Smooth muscle cell (in vitro differentiated cells): ENCODE measurements around the gene NAV3. TPM values are rescaled to one million over a fixed set of nuclear protein-coding genes. Genes with fewer than 3 reads are reported as not detected.

Source experiments
- DNase-seq: peaks from one replicate; lab custom pipeline; 2025; ENCODE audit not compliant: unreplicated experiment; lab: John Stamatoyannopoulos, UW
- H2AFZ ChIP-seq: fragments of 200-600 bp; sonication (generic); 2 replicates; pipeline ENCODE4 v1.6.0; 2016; ENCODE audit warnings: antibody characterized with exemption, low read depth, mild to moderate bottlenecking
- H3F3A ChIP-seq: fragments of 200-600 bp; sonication (generic); 2 replicates; pipeline ENCODE4 v1.6.0; 2017; ENCODE audit warnings: antibody characterized with exemption, low read depth
- H3K27ac ChIP-seq: fragments of 200-600 bp; sonication (generic); 2 replicates; pipeline ENCODE4 v1.5.1; 2016; ENCODE audit warnings: low read depth, mild to moderate bottlenecking
- H3K27me3 ChIP-seq: fragments of 200-600 bp; sonication (generic); 2 replicates; pipeline ENCODE4 v1.6.1; 2016; ENCODE audit warnings: low read depth, mild to moderate bottlenecking
- H3K36me3 ChIP-seq: fragments of 200-600 bp; sonication (generic); 2 replicates; pipeline ENCODE4 v1.5.1; 2016; ENCODE audit warnings: low read depth
- H3K4me1 ChIP-seq: fragments of 200-600 bp; sonication (generic); 2 replicates; pipeline ENCODE4 v1.5.1; 2016; ENCODE audit warnings: low read depth
- H3K4me2 ChIP-seq: fragments of 200-600 bp; sonication (generic); 2 replicates; pipeline ENCODE4 v1.6.0; 2016; ENCODE audit warnings: mild to moderate bottlenecking
- H3K4me3 ChIP-seq: fragments of 200-600 bp; sonication (generic); 2 replicates; pipeline ENCODE4 v1.5.1; 2016; ENCODE audit warnings: mild to moderate bottlenecking
- H3K79me2 ChIP-seq: fragments of 200-600 bp; sonication (generic); 2 replicates; pipeline ENCODE4 v1.6.0; 2016; ENCODE audit warnings: low read depth, mild to moderate bottlenecking
- H3K9ac ChIP-seq: fragments of 200-600 bp; sonication (generic); 2 replicates; pipeline ENCODE4 v1.6.0; 2016; ENCODE audit warnings: low read depth
- H3K9me3 ChIP-seq: fragments of 200-600 bp; sonication (generic); replicated peaks from 2 replicates; pipeline ENCODE4 v1.5.1; 2016; ENCODE audit warnings: low read depth
- H4K20me1 ChIP-seq: fragments of 200-600 bp; sonication (generic); 2 replicates; pipeline ENCODE4 v1.6.0; 2016; ENCODE audit warnings: low read depth
- CTCF ChIP-seq: fragments of 200-600 bp; sonication (generic); IDR thresholded peaks from 2 replicates; pipeline ENCODE4 v1.5.1; 2017; ENCODE audit warnings: borderline replicate concordance, mild to moderate bottlenecking, antibody characterized with exemption; ENCODE audit not compliant: insufficient read depth, poor library complexity, severe bottlenecking
- WGBS: methylation state at CpG from one replicate; pipeline ENCODE4 v1.1.7; 2016; ENCODE audit warnings: low lambda C conversion rate; 5-methylcytosine and 5-hydroxymethylcytosine counted together
- polyA plus RNA-seq: library from polyadenylated mRNA; unstranded; fragments of >200 nt; fragmentation: Nextera tagmentation; extraction: Ambion mirVana; gene quantifications from 2 replicates; pipeline ENCODE4 v1.2.1, GENCODE V29; 2016
- total RNA-seq: library from RNA; depleted of rRNA; stranded (reverse); fragments of >200 nt; gene quantifications from 2 replicates; pipeline ENCODE4 v1.2.3, GENCODE V29; 2014

Gene NAV3
- total and polyA plus RNA-seq, 2 experiments from 2014 or later = 8.0 to 31.0 TPM

GRCh38 chr12:78191611-78192010, 360.9 kb downstream of the NAV3 start:
- H3K9me3 ChIP-seq = no peaks in the 10 kb centered on the region
- H3K79me2 ChIP-seq = no peaks in the 10 kb centered on the region
- no peak overlapping the region for H3K4me3 ChIP-seq
- H3K4me1 ChIP-seq = no peaks in the 10 kb centered on the region
- H4K20me1 ChIP-seq = no peaks in the 10 kb centered on the region
- H3K36me3 ChIP-seq = no peaks in the 10 kb centered on the region
- no peak overlapping the region for H3K9ac ChIP-seq
- H2AFZ ChIP-seq = no peak overlapping the region
- H3F3A ChIP-seq = no peaks in the 10 kb centered on the region
- no peak for TF ChIP-seq CTCF
- no peak overlapping the region for H3K4me2 ChIP-seq
- WGBS = 34% methylated on average over 1 of the region's 1 CpG
- no peak overlapping the region for H3K27ac ChIP-seq
- H3K27me3 ChIP-seq = no peaks in the 10 kb centered on the region
- DNase-seq = no peak

- no peak overlapping the region for H3K27ac ChIP-seq
- TF ChIP-seq CTCF = no peak
Measured at GRCh38 chr12:78192979-78193378, 362.3 kb downstream of the NAV3 start.

GRCh38 chr12:78194448-78194847, 363.8 kb downstream of the NAV3 start:
- H3K4me3 ChIP-seq = no peak overlapping the region
- no peak for DNase-seq

More at GRCh38 chr12:78192979-78193378, 362.3 kb downstream of the NAV3 start:
- no peaks in the 10 kb centered on the region for H3K4me1 ChIP-seq
- H2AFZ ChIP-seq = no peak overlapping the region
- H4K20me1 ChIP-seq = no peaks in the 10 kb centered on the region
- H3K79me2 ChIP-seq = no peaks in the 10 kb centered on the region
- H3K9me3 ChIP-seq = no peaks in the 10 kb centered on the region
- 93% methylated on average over 2 of the region's 2 CpGs for WGBS
- DNase-seq = no peak
- H3K4me3 ChIP-seq = no peak overlapping the region
- no peak overlapping the region for H3K9ac ChIP-seq
- H3K4me2 ChIP-seq = no peak overlapping the region
- no peaks in the 10 kb centered on the region for H3K27me3 ChIP-seq
- H3F3A ChIP-seq = no peaks in the 10 kb centered on the region
- no peaks in the 10 kb centered on the region for H3K36me3 ChIP-seq

More at GRCh38 chr12:78194448-78194847, 363.8 kb downstream of the NAV3 start:
- no peak for TF ChIP-seq CTCF
- Histone ChIP-seq H2AFZ (no peak overlapping the region), H3K4me2 (no peak overlapping the region), H3K27ac (no peak overlapping the region), H3F3A (no peaks in the 10 kb centered on the region), H3K36me3 (peaks cover 2% of the 10 kb centered on the region), H3K4me1 (no peaks in the 10 kb centered on the region), H3K79me2 (no peaks in the 10 kb centered on the region), H3K9ac (no peak overlapping the region), H3K9me3 (no peaks in the 10 kb centered on the region), H3K27me3 (no peaks in the 10 kb centered on the region), H4K20me1 (no peaks in the 10 kb centered on the region)
- whole genome bisulfite sequencing = 92% methylated on average over 3 of the region's 3 CpGs
